K562 (cell line): Measurements from ENCODE around the gene TAS2R9. TPM values are rescaled to one million over a fixed set of nuclear protein-coding genes. Genes with fewer than 3 reads are reported as not detected.

Experiments used
- ATAC-seq: fragments of 200-7000 bp; cut with Tn5 transposase; 3 replicates; pipeline ENCODE4 v1.9.1; 2020; ENCODE audit warnings: moderate library complexity
- BruUV-seq: library from RNA; stranded (reverse); fragments of 400-500 nt; replicated peaks from 2 replicates; lab custom pipeline; 2021; lab: Mats Ljungman, UMichigan
- CTCF ChIA-PET: fragments of 300-600 bp; formaldehyde crosslinking; extraction: SDS; loops from one replicate; lab custom pipeline; 2021; ENCODE audit warnings: low intra/inter-chr PET ratio; lab: Yijun Ruan, JAX
- POLR2A ChIA-PET: fragments of 300-600, 350-650 bp; sonication (Branson Sonifier 250); formaldehyde crosslinking; extraction: SDS; loops from one replicate; lab custom pipeline; 2021; ENCODE audit warnings: antibody characterized with exemption, inconsistent platforms; lab: Yijun Ruan, JAX
- DNase-seq, 4 experiments: peaks; one replicate each; pipeline versions ENCODE4 v3.0.0 to v3.0.0-alpha.2; 2011 to 2018; ENCODE audit warnings: low spot score in 3 of 4, mixed read lengths in 3 of 4; ENCODE audit errors: extremely low read depth in 1 of 4
- FAIRE-seq: peaks from 2 replicates; lab custom pipeline; 2011; peaks lifted over from hg19 to GRCh38; lab: Jason Lieb, UNC
- H2AFZ ChIP-seq: 2 replicates; pipeline ENCODE4 v1.6.0; 2011; ENCODE audit warnings: low read depth, low read length, control low read depth, inconsistent platforms
- H3K27ac ChIP-seq: fragments of 200-600 bp; 3 replicates; pipeline ENCODE4 v1.8.0; 2011; ENCODE audit warnings: low read depth, mild to moderate bottlenecking, control low read depth, inconsistent platforms, low read length, moderate library complexity, mixed read lengths; ENCODE audit errors: extremely low read depth
- H3K27me3 ChIP-seq, 2 experiments: fragments of 300-600 bp in 1 of 2; 2 replicates in 1 of 2; 3 replicates in 1 of 2; pipeline versions ENCODE4 v1.6.0 to v1.8.0; 2011; ENCODE audit warnings: inconsistent platforms in 2 of 2, low read length in 2 of 2, mild to moderate bottlenecking in 1 of 2, mixed read lengths in 1 of 2, moderate library complexity in 1 of 2; ENCODE audit not compliant: control insufficient read depth in 2 of 2, insufficient read depth in 2 of 2
- H3K36me3 ChIP-seq: fragments of 300-600 bp; 3 replicates; pipeline ENCODE4 v1.8.0; 2011; ENCODE audit warnings: mild to moderate bottlenecking, low read length, inconsistent platforms; ENCODE audit not compliant: control insufficient read depth, insufficient read depth
- H3K4me1 ChIP-seq, 2 experiments: fragments of 200-600 bp in 1 of 2; replicated peaks in 1 of 2; 2 replicates in 1 of 2; 3 replicates in 1 of 2; pipeline versions ENCODE4 v1.5.1 to v1.8.0; 2011; ENCODE audit warnings: inconsistent platforms in 2 of 2, low read length in 2 of 2, mild to moderate bottlenecking in 1 of 2, mixed read lengths in 1 of 2, moderate library complexity in 1 of 2; ENCODE audit not compliant: control insufficient read depth in 2 of 2, insufficient read depth in 2 of 2
- H3K4me2 ChIP-seq: 2 replicates; pipeline ENCODE4 v1.6.1; 2011; ENCODE audit warnings: low read length, control low read depth, inconsistent platforms, mixed read lengths; ENCODE audit not compliant: insufficient read depth
- H3K4me3 ChIP-seq: fragments of 200-600 bp; sonication (generic), shearing (Covaris generic); 2 replicates; pipeline ENCODE4 v1.5.1; 2016; ENCODE audit warnings: control low read depth, inconsistent platforms
- H3K79me2 ChIP-seq: fragments of 200-600 bp; 3 replicates; pipeline ENCODE4 v1.8.0; 2011; ENCODE audit warnings: low read length, inconsistent platforms; ENCODE audit not compliant: control insufficient read depth, insufficient read depth
- H3K9ac ChIP-seq, 2 experiments: 2 replicates each; pipeline versions ENCODE4 v1.6.0 to v1.6.1; 2011; ENCODE audit warnings: low read depth in 2 of 2, low read length in 2 of 2, control low read depth in 1 of 2, inconsistent platforms in 1 of 2, mild to moderate bottlenecking in 1 of 2, mixed read lengths in 1 of 2; ENCODE audit not compliant: insufficient read depth in 1 of 2
- H3K9me1 ChIP-seq: one replicate; pipeline ENCODE4 v1.6.0; 2011; ENCODE audit warnings: inconsistent platforms, mild to moderate bottlenecking, low read length, moderate library complexity; ENCODE audit not compliant: control insufficient read depth, insufficient read depth
- H3K9me3 ChIP-seq: replicated peaks from 2 replicates; pipeline ENCODE4 v1.5.1; 2011; ENCODE audit warnings: low read depth, low read length, inconsistent platforms; ENCODE audit not compliant: control insufficient read depth, insufficient read depth
- H4K20me1 ChIP-seq: replicated peaks from 2 replicates; pipeline ENCODE4 v1.6.1; 2011; ENCODE audit warnings: low read length, inconsistent platforms, mixed read lengths; ENCODE audit not compliant: control insufficient read depth, insufficient read depth
- CEBPB ChIP-seq: fragments of 450-650 bp; IDR thresholded peaks from 2 replicates; pipeline ENCODE4 v1.6.1; 2016; ENCODE audit warnings: missing genetic modification characterization, missing compliant biosample characterization
- CEBPG ChIP-seq, 3 experiments: fragments of 200-800 bp in 1 of 3; sonication (Bioruptor generic) in 1 of 3; sonication (generic) in 1 of 3; formaldehyde crosslinking in 1 of 3; IDR thresholded peaks in 2 of 3; conservative IDR thresholded peaks in 1 of 3; 2 replicates each; pipeline versions ENCODE4 v1.6.1 to v1.8.0; 2016 to 2022; ENCODE audit warnings: missing compliant biosample characterization in 2 of 3, missing genetic modification characterization in 2 of 3, mild to moderate bottlenecking in 1 of 3, missing genetic modification reagents in 1 of 3
- CREB3L1 ChIP-seq: fragments of 450-650 bp; IDR thresholded peaks from 2 replicates; pipeline ENCODE4 v1.6.1; 2014; ENCODE audit warnings: low read depth, mild to moderate bottlenecking, moderate library complexity, borderline replicate concordance
- E2F8 ChIP-seq: fragments of 450-650 bp; IDR thresholded peaks from 2 replicates; pipeline ENCODE4 v1.7.1; 2018; ENCODE audit warnings: mild to moderate bottlenecking, low read depth; ENCODE audit not compliant: partially characterized antibody
- FOS ChIP-seq: IDR thresholded peaks from 3 replicates; pipeline ENCODE4 v1.6.1; 2011; ENCODE audit not compliant: insufficient read length; ENCODE audit errors: extremely low read depth
- FOXA3 ChIP-seq, 2 experiments: fragments of 450-650 bp in 1 of 2; sonication (generic) in 1 of 2; formaldehyde crosslinking; IDR thresholded peaks in 1 of 2; conservative IDR thresholded peaks in 1 of 2; 2 replicates each; pipeline versions ENCODE4 v1.4.0 to v1.8.0; 2020 to 2022; ENCODE audit warnings: mild to moderate bottlenecking in 2 of 2, missing genetic modification reagents in 1 of 2
- HBP1 ChIP-seq: fragments of 450-650 bp; formaldehyde crosslinking; IDR thresholded peaks from 2 replicates; pipeline ENCODE4 v1.4.0; 2022; ENCODE audit warnings: missing genetic modification characterization
- PRMT5 ChIP-seq: sonication (generic); formaldehyde crosslinking; IDR thresholded peaks from 2 replicates; pipeline ENCODE4 v1.5.0; 2020; ENCODE audit warnings: missing genetic modification reagents
- TBL1XR1 ChIP-seq, 2 experiments: IDR thresholded peaks; 2 replicates each; pipeline ENCODE4 v1.6.1; 2012; ENCODE audit warnings: improper control_type of control experiment in 2 of 2, low read length in 2 of 2, mild to moderate bottlenecking in 1 of 2
- USF1 ChIP-seq: sonication (generic); formaldehyde crosslinking; IDR thresholded peaks from 2 replicates; pipeline ENCODE4 v1.9.0; 2022; ENCODE audit warnings: mild to moderate bottlenecking, missing genetic modification reagents
- YBX1 ChIP-seq: fragments of 450-650 bp; IDR thresholded peaks from 2 replicates; pipeline ENCODE4 v1.7.1; 2016; ENCODE audit warnings: mild to moderate bottlenecking
- ZNF134 ChIP-seq: fragments of 250-450 bp; sonication (Bioruptor Pico); conservative IDR thresholded peaks from 2 replicates; pipeline ENCODE4 v1.4.0; 2020
- ZNF232 ChIP-seq: sonication (generic); formaldehyde crosslinking; IDR thresholded peaks from 2 replicates; pipeline ENCODE4 v1.8.0; 2022; ENCODE audit warnings: mild to moderate bottlenecking, missing genetic modification reagents
- ZNF354B ChIP-seq: fragments of 250-450 bp; sonication (Bioruptor Pico); IDR thresholded peaks from 2 replicates; pipeline ENCODE4 v1.4.0; 2020
- ZNF561 ChIP-seq: fragments of 450-650 bp; formaldehyde crosslinking; conservative IDR thresholded peaks from 2 replicates; pipeline ENCODE4 v1.4.0; 2020; ENCODE audit warnings: mild to moderate bottlenecking, moderate library complexity
- ZNF57 ChIP-seq: fragments of 450-650 bp; formaldehyde crosslinking; IDR thresholded peaks from 2 replicates; pipeline ENCODE4 v1.4.0; 2020; ENCODE audit warnings: mild to moderate bottlenecking, moderate library complexity
- WGBS: fragments of 100-300 bp; shearing (Covaris generic); methylation state at CpG from one replicate; pipeline ENCODE4 v1.1.6; 2016; ENCODE audit warnings: low coverage, mixed read lengths; ENCODE audit not compliant: insufficient coverage; ENCODE audit errors: missing lambda C conversion rate; 5-methylcytosine and 5-hydroxymethylcytosine counted together
- in situ Hi-C: fragments of 300-500 bp; cut with MboI; formaldehyde crosslinking; loops from 4 replicates; pipeline ENCODE4 v1.15.0; 2018; ENCODE audit warnings: inconsistent platforms, mixed read lengths
- intact Hi-C: fragments of 100-400 bp; cut with micrococcal nuclease; formaldehyde crosslinking; loops from 2 replicates; pipeline ENCODE4 v1.14.2; 2022
- polyA plus RNA-seq, 8 experiments: library from polyadenylated mRNA; depleted of rRNA in 4 of 8; stranded (reverse) in 5 of 8; unstranded in 3 of 8; fragments of >200 nt; fragmentation: Nextera tagmentation in 2 of 8; fragmentation: Illumina TruSeq in 1 of 8; extraction: Ambion mirVana in 2 of 8; extraction: Trizol in 1 of 8; gene quantifications; 2 replicates each; pipeline versions ENCODE4 v1.2.1 to v1.2.3, GENCODE V29; 2011 to 2014; ENCODE audit warnings: inconsistent platforms in 1 of 8, missing spikeins in 1 of 8
- total RNA-seq, 7 experiments: library from RNA; depleted of rRNA in 6 of 7; stranded (reverse); fragments of >200 nt in 6 of 7; fragmentation: Illumina TruSeq in 2 of 7; extraction: Trizol in 2 of 7; gene quantifications; 2 replicates each; pipeline versions ENCODE4 v1.2.1 to v1.2.3, GENCODE V29; 2011 to 2021; ENCODE audit warnings: low replicate concordance in 1 of 7

The TAS2R9 gene
- total and polyA plus RNA-seq, 9 of the 15 experiments (the other 6 are each of a cell fraction or from before 2014, with no cell fraction given): not detected

GRCh38 chr12:10838461-10838860, 28.5 kb upstream of the TAS2R9 start (continued):
- TF ChIP-seq E2F8 (no peak), TBL1XR1 (IDR thresholded peaks at IDR 0.05; ENCODE audit: low read length in 2 of 2) (no peak), ZNF232 (CRISPR knock-in tag) (no peak), ZNF561 (CRISPR knock-in tag) (no peak), PRMT5 (CRISPR knock-in tag) (no peak)

GRCh38 chr12:10829994-10830393, 20.0 kb upstream of the TAS2R9 start:
- ChIA-PET CTCF (no interaction called here), POLR2A (no interaction called here)
- no TSS peak for BruUV-seq
- Histone ChIP-seq H3K27me3 (no peaks in the 10 kb centered on the region), H4K20me1 (no peaks in the 10 kb centered on the region), H3K4me2 (no peak overlapping the region), H3K4me3 (no peak overlapping the region), H3K9me3 (no peaks in the 10 kb centered on the region), H3K36me3 (no peaks in the 10 kb centered on the region), H2AFZ (no peak overlapping the region), H3K79me2 (no peaks in the 10 kb centered on the region), H3K4me1 (no peaks in the 10 kb centered on the region), H3K9me1 (no peaks in the 10 kb centered on the region), H3K9ac (no peak overlapping the region), H3K27ac (no peak overlapping the region)
- 14% methylated on average over 1 of the region's 1 CpG for WGBS
- no peak for DNase-seq
- in situ Hi-C loops: no loop called here
- no peak for FAIRE-seq
- intact Hi-C loops: no loop called here
- ATAC-seq: no peak
- TF ChIP-seq CREB3L1: no peak
- TF ChIP-seq FOXA3 (CRISPR knock-in tag; conservative IDR thresholded peaks at IDR 0.05 in 1 of 2, IDR thresholded peaks at IDR 0.05 in 1 of 2): no peak
- TF ChIP-seq ZNF134 (CRISPR knock-in tag): no peak
- TF ChIP-seq ZNF57 (CRISPR knock-in tag): no peak
- no peak for TF ChIP-seq ZNF354B (CRISPR knock-in tag)
- TF ChIP-seq HBP1 (CRISPR knock-in tag): no peak
- TF ChIP-seq USF1 (CRISPR knock-in tag): no peak
- TF ChIP-seq CEBPG (CRISPR knock-in tag; IDR thresholded peaks at IDR 0.05): no peak
- peak in 1 of 2 experiments; percentile 38; a peak in 1 of 4 replicates for TF ChIP-seq CEBPG (tag; conservative IDR thresholded peaks at IDR 0.05 in 1 of 2, IDR thresholded peaks at IDR 0.05 in 1 of 2)
- no peak for TF ChIP-seq FOS
- TF ChIP-seq YBX1: no peak
- TF ChIP-seq CEBPB: peak; percentile 56
